ENCODE data around the gene MDH1B.
"Not testable (repeated sequence)": the region's sequence is repeated elsewhere in the genome, so short reads cannot be mapped to it uniquely, and the experiment has no call there.

The MDH1B gene

DNA sequence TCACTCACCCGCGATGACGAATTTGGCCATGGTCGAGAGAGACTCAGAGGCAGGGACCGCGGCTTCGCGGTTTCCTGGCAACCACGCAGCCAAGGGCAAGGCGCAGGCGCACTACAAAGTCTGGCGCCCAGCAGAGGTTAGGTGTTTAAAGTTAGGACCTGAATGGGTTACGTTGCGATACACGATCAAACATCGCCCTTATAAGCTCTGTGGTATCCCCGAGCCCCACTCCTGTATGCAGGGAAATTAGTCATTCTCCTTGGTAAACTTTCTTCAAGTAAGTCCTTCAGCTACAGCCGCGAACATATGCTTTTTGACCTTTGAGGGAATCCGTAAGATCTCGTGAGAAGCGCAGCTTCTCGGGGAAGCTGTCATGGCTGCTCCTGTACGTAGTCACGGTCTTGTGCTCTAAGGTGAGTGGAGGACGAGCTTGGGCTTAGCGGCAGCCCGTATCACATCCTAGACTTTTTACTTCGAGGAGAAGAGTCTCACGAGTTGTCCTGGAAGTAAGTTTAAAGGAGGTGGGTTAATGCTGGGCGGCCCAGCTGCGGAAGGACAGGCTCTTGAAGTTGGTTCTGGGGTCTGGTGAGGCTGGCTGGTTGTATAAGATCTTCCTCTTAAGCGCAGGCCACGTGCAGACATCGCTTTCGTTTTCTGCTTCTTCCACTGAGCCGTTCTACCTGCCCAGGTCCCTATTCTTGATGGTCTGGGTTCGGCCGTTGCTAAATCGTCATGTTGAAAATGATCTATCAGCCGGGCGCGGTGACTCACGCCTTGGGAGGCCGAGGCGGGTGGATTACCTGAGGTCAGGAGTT is at the start of gene MDH1B, which contains the start of gene FASTKD2:
MDH1B (minus strand) TSS at position 87 of the 815 bp plus-strand sequence; CDS start at position 30, 57 bp downstream.
FASTKD2 (plus strand) TSS at position 365 of the 815 bp plus-strand sequence. CDS start 1,088 bp downstream, outside the sequence.
- peak; percentile 57 to 83 (median 71) for DNase-seq (ENCODE audit: low read depth in 4 of 4, low spot score in 1 of 4)

DNA sequence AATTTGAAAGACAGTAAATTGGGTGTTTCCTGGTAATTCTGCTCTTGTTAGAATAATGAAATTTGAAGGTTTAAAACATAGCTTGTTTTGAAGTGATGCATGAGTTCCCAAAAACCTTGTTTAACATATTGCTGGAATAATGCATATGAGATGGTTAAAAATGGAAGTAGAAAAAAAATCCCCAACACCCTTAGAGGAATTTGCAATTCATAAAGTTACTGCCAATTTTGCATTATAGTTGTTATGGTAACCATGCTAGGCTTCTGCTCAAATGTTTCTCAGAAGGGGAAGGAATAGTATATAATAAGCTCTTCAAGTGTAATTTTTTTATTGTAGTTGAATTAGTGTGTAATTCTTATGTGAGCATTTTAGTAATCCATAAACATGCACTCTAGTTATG is 49.4 kb upstream of the MDH1B start:
- no peak for DNase-seq (ENCODE audit: low read depth in 4 of 4, low spot score in 1 of 4)

DNA sequence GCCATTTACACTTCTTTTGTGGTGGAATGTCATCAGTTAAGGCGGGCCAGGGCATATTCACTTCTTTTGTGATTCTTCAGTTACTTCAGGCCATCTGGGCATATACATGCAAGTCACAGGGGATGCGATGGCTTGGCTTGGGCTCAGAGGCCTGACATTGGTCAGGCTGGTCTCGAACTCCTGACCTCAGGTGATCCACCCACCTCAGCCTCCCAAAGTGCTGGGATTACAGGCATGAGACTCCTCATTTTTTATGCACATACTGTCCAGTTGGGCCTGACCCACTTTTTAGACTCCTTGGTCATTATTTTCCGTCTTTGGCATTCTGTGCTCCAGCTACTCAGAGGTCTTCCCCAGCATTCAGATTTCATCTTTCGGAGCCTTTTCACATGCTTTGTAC is 47.3 kb upstream of the MDH1B start:
- not testable (repeated sequence) for DNase-seq (ENCODE audit: low read depth in 4 of 4, low spot score in 1 of 4)

DNA sequence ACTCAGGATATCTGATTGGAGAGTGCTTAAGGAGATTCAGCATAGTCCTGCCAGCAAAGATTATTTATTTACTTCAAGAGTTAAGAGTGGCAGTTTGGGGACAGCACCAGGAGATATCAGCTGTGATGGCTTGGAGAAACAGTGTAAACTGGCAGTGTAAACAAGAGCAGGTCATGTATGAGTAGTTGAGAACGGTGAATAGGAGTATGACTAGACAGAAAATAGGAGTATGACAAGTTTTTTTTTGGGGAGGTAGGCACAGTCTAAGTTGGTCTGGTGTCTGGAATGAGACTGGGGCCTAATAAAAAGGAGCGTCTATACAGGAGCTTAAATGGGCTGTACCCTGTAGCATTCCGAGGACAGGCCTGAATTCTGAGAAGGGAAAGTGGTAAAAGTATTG is 42.5 kb upstream of the MDH1B start:
- DNase-seq (ENCODE audit: low read depth in 4 of 4, low spot score in 1 of 4) = not testable (repeated sequence)

DNA sequence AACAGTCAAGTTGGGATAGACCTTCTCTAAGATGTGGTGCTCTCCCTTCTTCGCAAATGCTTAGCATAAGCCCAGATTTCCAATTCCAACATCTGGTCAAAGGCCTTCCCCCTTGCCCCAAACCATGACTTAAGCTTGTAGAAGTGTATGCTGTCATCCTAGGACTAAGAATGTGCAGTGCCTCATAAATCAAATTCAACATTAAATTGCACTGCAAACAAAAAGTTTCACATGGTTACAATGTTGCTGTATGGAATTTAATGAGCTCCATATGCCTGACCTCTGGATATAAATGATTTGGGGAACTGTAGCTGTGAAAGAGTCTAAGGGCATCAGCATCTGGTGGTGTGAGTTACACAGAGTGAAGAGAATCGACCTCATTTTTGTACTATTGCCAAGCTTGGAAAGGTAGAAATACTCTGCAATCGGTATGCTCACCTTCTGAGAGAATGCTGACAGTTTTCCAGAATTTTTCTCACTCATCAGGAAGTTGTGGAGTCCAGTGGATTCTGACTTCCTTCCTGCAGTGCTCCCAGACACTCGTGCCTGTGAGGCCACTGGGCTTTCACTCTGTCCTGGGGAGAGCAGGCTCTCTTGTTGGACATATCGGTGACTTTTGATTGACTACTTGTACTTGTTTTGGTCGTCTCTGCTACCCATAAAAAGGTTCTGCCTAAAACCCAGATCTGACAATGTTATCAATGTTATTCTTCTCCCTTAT is 40.9 kb upstream of the MDH1B start:
- no peak for DNase-seq (ENCODE audit: low read depth in 4 of 4, low spot score in 1 of 4)

DNA sequence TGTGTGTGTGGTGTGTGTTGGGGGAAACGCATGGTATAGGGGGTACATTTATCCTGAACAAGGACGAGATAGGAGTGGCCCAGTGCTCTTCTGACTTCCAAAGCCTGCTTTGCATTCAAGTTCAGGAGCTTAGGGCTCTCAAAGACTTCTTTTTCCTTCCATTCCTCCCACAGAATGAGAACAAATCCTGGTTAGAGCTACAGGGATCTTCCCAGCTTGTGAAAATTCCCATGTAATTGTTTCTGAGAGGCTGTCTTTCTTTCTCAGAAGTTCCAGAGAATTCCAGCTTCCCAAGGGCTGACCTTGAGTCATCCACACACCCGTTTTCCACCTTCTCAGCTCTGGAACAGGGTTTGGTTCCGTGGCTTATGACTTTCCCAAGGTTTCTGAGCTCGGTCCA is 39.2 kb upstream of the MDH1B start:
- no peak for DNase-seq (ENCODE audit: low read depth in 4 of 4, low spot score in 1 of 4)

DNA sequence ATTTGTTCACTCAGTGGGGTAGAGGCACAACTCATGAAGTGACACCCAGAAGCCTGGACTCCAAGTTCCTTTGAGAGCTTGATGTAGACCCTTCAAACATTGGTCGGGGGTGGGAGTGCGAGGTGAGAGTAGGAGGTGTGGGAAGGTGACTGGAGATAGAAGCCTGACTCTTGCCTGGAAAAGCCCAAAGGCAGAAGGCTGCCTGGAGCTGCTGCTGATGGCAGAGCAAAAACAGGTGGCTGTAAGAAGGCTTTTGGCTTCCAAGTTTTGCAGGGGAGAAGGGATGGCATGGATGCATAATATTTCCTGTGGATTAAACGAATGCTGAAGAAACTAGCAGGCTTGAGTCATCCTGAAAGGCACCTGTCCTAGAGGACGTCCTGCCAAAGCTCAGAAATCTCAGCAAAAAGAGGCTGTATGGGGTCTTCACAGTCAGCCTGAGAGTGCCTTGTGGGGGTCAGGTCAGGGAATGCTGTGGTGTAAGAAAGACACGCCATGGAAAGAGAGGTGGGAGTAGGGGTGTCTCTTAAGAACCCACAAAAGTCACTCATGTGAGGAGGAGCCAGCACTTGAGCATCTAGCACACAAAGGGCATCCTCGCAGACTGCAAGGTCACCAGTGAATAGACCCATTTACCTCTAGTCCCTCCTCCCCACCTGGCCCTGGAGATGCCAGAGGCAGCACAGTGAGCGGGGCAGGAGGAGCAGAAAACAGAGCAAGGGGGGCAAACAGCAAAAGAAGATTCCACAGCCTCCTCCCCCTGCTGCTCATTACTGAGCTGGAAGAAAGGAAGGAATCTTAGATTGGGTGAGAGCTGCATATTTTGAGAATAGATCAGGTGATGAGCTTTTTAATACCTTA is 37.8 kb upstream of the MDH1B start:
- no peak for DNase-seq (ENCODE audit: low read depth in 4 of 4, low spot score in 1 of 4)

DNA sequence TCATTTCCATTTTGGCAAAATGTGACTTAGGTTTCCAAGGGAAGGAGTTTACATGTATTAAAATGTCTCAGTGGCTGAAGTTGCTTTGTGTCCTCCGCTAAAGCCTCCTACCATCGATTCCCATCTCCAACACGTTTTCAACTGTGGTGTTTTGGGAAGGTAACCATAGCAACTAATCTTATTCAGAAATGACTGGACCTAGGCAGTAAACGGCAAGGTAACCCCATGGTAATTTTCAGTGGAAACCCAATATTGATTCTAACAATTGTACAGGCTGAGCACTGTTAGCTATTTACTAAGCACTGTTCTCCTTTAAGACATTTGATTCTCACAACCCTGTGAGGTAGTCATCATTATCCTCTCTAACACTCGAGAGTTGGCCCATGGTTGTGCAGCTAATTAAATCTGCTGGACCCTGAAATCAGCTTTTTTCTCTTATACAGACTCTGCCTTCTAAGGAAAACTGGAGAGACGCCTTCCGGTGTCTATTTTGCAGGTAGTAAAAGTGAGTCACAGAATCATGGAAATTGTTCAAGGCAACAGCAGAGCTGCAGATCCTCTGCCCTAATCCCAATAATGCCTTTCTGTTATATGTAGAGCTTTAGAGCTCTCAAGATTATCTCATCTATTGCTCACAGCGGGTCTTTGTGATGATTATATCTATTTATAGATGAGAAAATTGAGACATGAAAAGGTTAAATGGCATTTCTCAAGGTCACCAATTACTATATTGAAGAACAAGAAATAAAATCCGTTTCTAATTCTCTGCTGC is 36.5 kb upstream of the MDH1B start:
- DNase-seq (ENCODE audit: low read depth in 4 of 4, low spot score in 1 of 4) = no peak

DNA sequence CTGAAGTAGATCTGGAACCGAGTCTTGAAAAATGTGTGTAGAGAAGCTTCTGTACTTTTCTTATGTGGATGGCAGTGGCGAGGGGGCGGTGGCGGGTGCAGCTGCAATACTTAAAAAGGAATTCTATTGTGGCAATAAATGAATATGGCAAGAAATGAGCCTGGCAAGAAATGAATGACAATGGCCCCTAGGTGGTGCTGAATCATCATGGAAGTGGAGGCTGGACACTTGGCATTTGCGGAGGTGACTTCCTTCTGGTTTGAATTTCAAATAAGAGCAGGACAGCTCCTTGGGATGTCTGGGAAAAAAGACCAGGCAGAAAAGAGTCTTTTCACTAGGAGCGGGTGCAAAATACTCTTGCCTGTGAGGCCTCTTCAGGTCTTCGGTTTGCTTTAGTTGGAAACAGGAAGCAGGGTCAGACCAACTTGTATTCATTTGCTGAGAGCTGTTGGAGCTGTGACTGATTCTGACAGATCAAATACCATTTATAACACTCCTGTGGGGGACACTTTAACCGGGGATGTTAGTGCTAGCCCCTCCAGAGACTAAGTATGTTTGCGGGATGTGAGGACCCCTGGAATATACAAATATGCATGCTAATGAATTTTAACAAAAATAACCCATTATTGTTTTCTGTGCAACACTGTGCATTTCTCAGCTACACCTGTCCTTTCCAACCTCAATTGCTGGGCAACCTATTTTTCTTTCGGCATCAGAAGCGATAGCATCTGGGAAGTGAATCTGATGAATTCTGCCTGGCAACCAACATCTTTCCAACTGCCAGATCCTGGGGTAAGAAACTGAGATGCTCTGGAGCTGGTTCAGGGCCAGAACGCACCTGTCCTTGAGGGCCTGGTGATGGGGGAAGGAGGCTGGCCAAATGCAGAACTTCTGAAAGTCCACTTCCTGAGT is 35.6 kb upstream of the MDH1B start:
- DNase-seq (ENCODE audit: low read depth in 4 of 4, low spot score in 1 of 4) = peak in 1 of 4 experiments; percentile 14

DNA sequence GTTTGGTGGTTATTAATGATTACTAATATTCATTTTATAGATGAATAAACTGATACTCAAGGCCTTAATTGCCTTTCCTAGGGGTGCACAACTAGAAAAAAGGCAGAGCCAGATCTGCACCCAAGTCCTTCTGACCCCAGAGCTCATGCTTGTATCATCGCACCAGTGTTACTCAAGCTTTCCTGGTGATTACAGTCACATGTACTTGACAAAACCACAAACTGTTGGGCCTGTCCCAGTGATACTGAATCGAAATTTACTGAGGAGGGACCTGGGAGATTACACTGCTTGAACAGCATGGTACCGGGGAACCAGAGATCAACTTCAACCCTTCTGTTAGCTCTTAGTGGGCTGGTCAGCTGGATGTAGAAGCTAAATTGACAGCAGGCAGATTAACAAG is 34.0 kb upstream of the MDH1B start:
- no peak for DNase-seq (ENCODE audit: low read depth in 4 of 4, low spot score in 1 of 4)

DNA sequence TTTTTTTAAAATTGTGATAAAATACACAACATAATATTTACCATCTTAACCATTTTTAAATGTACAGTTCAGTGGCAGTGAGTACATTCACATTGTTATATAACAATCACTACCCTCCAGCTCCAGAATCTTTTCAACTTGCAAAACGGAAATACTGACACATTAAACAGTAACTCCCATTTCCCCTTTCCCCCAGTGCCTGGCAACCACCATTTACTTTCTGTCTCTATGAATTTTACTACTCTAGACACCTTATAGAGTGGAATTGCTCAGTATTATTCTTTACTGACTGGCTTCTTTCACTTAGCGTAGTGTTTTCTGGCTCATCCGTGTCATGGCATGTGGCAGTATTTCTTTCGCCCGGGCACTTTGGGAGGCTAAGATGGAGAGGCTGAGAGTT is 32.9 kb upstream of the MDH1B start:
- no peak for DNase-seq (ENCODE audit: low read depth in 4 of 4, low spot score in 1 of 4)

DNA sequence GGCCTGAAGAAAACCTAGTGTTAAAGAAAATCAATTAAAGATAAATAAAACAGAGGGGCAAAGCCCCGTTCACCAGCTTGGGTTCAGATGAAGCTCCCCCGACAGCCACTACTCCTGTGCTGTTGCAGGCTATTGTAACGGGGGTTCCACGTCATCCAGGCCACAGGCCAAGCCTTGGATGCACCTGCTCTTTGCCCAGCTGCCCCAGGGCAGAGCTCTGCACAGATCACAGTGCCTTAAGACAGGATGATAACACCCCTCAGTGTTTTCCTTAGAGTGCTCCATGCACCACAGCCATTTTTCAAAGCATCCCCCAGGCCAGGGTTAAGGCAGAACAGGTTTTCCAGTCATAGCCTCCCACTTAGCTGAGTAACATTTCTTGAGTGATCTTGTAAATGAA is 32.2 kb upstream of the MDH1B start:
- DNase-seq (ENCODE audit: low read depth in 4 of 4, low spot score in 1 of 4) = no peak

DNA sequence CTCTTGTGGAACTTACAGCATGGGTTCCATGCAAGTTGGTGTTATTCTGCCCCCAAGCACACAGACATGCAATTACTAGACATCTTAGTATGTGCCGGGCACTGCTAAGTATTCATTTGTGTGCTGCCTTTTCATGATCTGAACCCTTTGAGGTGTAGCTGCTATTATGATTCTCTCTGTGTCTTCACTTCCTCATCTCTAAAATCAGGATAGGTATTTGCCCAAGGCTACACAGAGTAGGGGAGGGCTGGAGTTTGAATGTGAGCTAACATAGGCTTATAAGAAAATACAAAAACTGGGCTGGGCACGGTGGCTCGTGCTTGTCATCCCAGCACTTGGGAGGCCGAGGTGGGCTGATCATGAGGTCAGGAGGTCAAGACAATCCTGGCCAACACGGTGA is 27.5 kb upstream of the MDH1B start:
- no peak for DNase-seq (ENCODE audit: low read depth in 4 of 4, low spot score in 1 of 4)

DNA sequence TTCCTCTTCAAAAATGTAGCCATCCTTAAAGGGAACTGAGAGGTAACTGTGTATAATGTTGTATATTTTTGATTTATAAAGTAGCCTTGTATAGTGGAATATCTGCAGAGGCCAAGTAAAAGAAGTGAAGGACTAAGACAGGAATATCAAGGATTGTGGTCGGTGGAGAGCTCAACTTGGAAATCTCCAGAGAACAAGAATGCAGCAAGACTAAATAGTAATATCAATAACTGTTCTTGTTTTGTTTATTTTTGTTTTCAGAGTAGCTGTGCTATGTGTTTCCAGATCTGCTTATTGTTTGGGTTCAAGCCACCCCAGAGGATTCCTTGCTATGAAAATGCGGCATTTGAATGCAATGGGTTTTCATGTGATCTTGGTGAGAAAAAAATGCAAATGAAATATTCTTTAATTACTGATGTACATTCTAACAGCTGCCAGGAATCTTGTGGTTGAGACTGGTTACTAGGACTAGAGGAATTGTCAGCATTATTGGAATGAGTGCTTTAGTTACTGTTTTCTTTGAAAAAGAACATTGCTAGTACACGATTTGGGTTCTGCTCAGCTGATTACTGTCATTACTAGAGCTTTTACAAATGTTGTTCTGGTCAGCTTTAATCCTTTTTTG is 25.3 kb upstream of the MDH1B start:
- no peak for DNase-seq (ENCODE audit: low read depth in 4 of 4, low spot score in 1 of 4)

DNA sequence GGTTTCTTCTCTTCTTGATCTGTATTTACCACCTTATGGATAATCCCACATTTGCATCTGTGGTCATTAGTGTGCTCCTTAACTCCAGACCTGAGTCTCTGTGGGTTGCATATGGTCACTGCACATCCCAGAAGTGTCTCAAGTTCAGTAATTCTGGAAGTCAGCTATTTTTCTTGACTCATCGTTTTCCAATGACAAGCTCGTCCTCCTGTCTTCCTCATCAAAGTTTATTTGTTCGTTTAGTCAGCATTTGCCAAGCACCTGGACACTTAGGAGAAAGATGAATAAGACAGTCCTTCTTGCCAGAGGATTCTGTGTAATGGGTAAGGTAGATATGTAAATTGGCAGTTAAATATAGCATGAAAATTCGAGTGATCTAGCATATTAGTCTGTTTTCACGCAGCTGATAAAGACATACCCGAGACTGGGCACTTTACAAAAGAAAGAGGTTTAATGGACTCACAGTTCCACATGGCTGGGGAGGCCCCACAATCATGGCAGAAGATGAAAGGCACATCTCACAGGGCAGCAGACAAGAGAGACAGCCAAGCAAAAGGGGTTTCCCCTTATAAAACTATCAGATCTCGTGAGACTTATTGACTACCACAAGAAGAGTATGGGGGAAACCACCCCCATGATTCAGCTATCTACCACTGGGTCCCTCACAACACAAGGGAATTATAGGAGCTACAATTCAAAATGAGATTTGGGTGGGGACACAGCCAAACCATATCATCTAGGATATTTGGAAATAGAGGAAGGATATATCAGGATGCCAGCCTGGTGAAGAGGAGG is 19.6 kb upstream of the MDH1B start:
- no peak for DNase-seq (ENCODE audit: low read depth in 4 of 4, low spot score in 1 of 4)

DNA sequence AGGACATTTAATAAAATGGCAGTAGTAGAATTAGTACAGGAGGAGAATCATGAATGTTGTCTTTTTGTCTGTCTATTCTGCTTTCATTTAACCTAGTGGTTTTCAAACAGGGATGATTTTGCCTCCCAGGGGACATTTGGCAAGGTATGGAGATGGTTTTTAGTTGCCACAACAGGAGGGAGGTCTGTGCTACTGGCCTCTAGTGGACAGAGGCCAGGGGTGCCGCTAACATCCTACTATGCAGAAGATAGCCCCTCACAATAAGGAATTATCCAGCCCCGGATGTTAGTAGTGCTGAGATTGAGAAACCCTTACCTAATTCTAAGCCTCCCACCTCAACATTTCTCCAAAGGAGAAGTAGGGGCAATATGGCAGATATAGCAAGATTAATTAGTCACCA is 18.6 kb upstream of the MDH1B start:
- no peak for DNase-seq (ENCODE audit: low read depth in 4 of 4, low spot score in 1 of 4)

DNA sequence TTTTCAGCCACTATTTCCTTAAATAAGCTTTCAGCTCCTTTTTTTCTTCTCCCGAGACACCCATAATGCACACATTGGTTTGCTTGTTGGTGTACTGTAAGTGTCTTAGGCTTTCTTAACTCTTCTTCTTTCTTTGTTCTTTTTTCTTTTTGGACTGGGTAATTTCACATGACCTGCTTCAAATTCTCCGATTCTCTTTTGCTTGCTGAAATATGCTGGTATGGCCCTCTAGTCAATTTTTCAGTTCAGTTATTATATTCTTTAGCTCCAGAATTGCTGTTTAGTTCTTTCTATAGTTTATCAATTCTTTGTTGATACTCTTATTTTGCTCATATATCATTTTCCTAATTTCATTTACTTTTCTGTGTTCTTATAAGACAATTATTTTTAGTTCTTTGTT is 15.5 kb upstream of the MDH1B start:
- no peak for DNase-seq (ENCODE audit: low read depth in 4 of 4, low spot score in 1 of 4)

DNA sequence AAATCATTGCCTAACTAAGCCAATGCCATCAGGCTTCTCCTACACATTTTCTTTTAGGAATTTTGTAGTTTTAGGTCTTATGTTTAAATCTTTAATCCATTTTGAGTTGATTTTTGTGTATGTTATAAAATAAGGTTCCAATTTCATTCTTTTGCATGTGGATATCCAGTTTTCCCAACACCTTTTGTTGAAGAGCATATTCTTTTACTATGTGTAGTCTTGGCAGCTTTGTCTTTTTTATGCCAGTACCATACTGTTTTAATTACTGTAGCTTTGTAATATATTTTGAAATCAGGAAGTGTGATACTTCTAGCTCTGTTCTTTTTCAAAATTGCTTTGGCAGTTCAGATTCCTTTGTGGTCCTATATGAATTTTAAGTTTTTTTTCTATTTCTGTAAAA is 11.3 kb upstream of the MDH1B start:
- DNase-seq (ENCODE audit: low read depth in 4 of 4, low spot score in 1 of 4) = no peak

Measured in stimulated activated CD4-positive, alpha-beta T cell treated with anti-CD3 and anti-CD28 coated beads, Interleukin-1b, Interleukin-23, amount 100 ng/mL, for 24 hours (primary cell).